HCT116 (cell line): ENCODE data around the gene DENND1A. TPM values are rescaled to one million over a fixed set of nuclear protein-coding genes. Genes with fewer than 3 reads are reported as not detected.

Source experiments
- ATAC-seq: fragments of 200-7000 bp; cut with Tn5 transposase; 2 replicates; pipeline ENCODE4 v1.9.1; 2020; ENCODE audit warnings: mild to moderate bottlenecking, moderate library complexity
- BruUV-seq: library from RNA; stranded (reverse); fragments of 400-500 nt; replicated peaks from 2 replicates; lab custom pipeline; 2021; lab: Mats Ljungman, UMichigan
- CTCF ChIA-PET: fragments of 300-600 bp; sonication (Branson Sonifier 250); formaldehyde crosslinking; loops from one replicate; lab custom pipeline; 2021; ENCODE audit warnings: antibody characterized with exemption; lab: Charles Lee
- POLR2A ChIA-PET: fragments of 300-600, 350-600 bp; sonication (Branson Sonifier 250); formaldehyde crosslinking; loops from one replicate; lab custom pipeline; 2021; ENCODE audit warnings: antibody characterized with exemption; lab: Charles Lee
- RAD21 ChIA-PET, 2 experiments: fragments of 300-600 bp; sonication (Branson Sonifier 250); formaldehyde crosslinking; loops; one replicate each; lab custom pipeline; 2023; ENCODE audit warnings: low total read pairs in 2 of 2; ENCODE audit not compliant: uncharacterized antibody in 2 of 2, unreplicated experiment in 2 of 2, low non-redundant PET in 1 of 2; lab: Charles Lee
- DNase-seq: peaks from one replicate; pipeline ENCODE4 v3.0.0-alpha.2; 2010; ENCODE audit warnings: low read depth, low spot score
- H2AFZ ChIP-seq: fragments of 200-600 bp; shearing (Covaris generic), sonication (generic); 2 replicates; pipeline ENCODE4 v1.6.1; 2017; ENCODE audit warnings: low read depth, mixed run types, mixed read lengths, antibody characterized with exemption, low read length; ENCODE audit not compliant: poor library complexity, severe bottlenecking
- H3K27ac ChIP-seq: 2 replicates; pipeline ENCODE4 v1.5.1; 2012; ENCODE audit warnings: low read depth, low read length
- H3K27me3 ChIP-seq: fragments of 200-600 bp; sonication (generic); 2 replicates; pipeline ENCODE4 v1.6.1; 2016; ENCODE audit warnings: mixed run types, low read length, mixed read lengths; ENCODE audit not compliant: insufficient read depth
- H3K36me3 ChIP-seq, 2 experiments: fragments of 200-500 bp in 1 of 2; fragments of 200-600 bp in 1 of 2; sonication (Bioruptor generic) in 1 of 2; sonication (generic) in 1 of 2; 2 replicates each; pipeline versions ENCODE4 v1.5.1 to v1.6.1; 2014 to 2016; ENCODE audit warnings: low read length in 2 of 2, inconsistent platforms in 1 of 2, mixed read lengths in 1 of 2, mixed run types in 1 of 2; ENCODE audit not compliant: insufficient read depth in 2 of 2, control insufficient read depth in 1 of 2
- H3K4me1 ChIP-seq, 2 experiments: fragments of 200-600 bp in 1 of 2; sonication (generic) in 1 of 2; 2 replicates each; pipeline versions ENCODE4 v1.5.1 to v1.6.1; 2012 to 2017; ENCODE audit warnings: low read length in 2 of 2, inconsistent platforms in 1 of 2, mild to moderate bottlenecking in 1 of 2, mixed read lengths in 1 of 2, mixed run types in 1 of 2, moderate library complexity in 1 of 2; ENCODE audit not compliant: insufficient read depth in 2 of 2, control insufficient read depth in 1 of 2
- H3K4me2 ChIP-seq: fragments of 200-600 bp; sonication (generic); 2 replicates; pipeline ENCODE4 v1.6.1; 2017; ENCODE audit warnings: mixed run types, low read length, mixed read lengths
- H3K4me3 ChIP-seq, 2 experiments: fragments of 200-600 bp in 1 of 2; sonication (generic) in 1 of 2; replicated peaks in 1 of 2; 2 replicates each; pipeline ENCODE4 v1.5.1; 2011 to 2016; ENCODE audit warnings: low read length in 2 of 2, control low read depth in 1 of 2, low read depth in 1 of 2, mild to moderate bottlenecking in 1 of 2, mixed read lengths in 1 of 2, mixed run types in 1 of 2
- H3K79me2 ChIP-seq: fragments of 200-600 bp; sonication (generic); 2 replicates; pipeline ENCODE4 v1.6.1; 2017; ENCODE audit warnings: mild to moderate bottlenecking, mixed run types, low read length, moderate library complexity, mixed read lengths; ENCODE audit not compliant: insufficient read depth
- H3K9ac ChIP-seq: fragments of 200-600 bp; sonication (generic); 2 replicates; pipeline ENCODE4 v1.6.1; 2016; ENCODE audit warnings: low read length, mixed read lengths
- H3K9me2 ChIP-seq: fragments of 200-600 bp; sonication (generic), shearing (Covaris generic); 2 replicates; pipeline ENCODE4 v1.6.1; 2017; ENCODE audit warnings: mixed run types, mild to moderate bottlenecking, moderate library complexity; ENCODE audit not compliant: insufficient read depth
- H3K9me3 ChIP-seq, 2 experiments: fragments of 200-500 bp in 1 of 2; fragments of 200-600 bp in 1 of 2; sonication (Bioruptor generic) in 1 of 2; sonication (generic) in 1 of 2; 2 replicates each; pipeline ENCODE4 v1.6.1; 2014 to 2017; ENCODE audit warnings: low read length in 2 of 2, mixed read lengths in 2 of 2, inconsistent platforms in 1 of 2, low read depth in 1 of 2, mild to moderate bottlenecking in 1 of 2, mixed run types in 1 of 2, moderate library complexity in 1 of 2; ENCODE audit not compliant: control insufficient read depth in 1 of 2, insufficient read depth in 1 of 2
- H4K20me1 ChIP-seq: fragments of 200-600 bp; sonication (generic), shearing (Covaris generic); 2 replicates; pipeline ENCODE4 v1.6.1; 2017; ENCODE audit warnings: mixed run types, mild to moderate bottlenecking, moderate library complexity; ENCODE audit not compliant: insufficient read depth
- CEBPB ChIP-seq: IDR thresholded peaks from 2 replicates; pipeline ENCODE4 v1.6.1; 2012; ENCODE audit warnings: low read depth
- ELF1 ChIP-seq: IDR thresholded peaks from 2 replicates; pipeline ENCODE4 v1.6.1; 2012; ENCODE audit warnings: low read depth, borderline replicate concordance
- JUND ChIP-seq: IDR thresholded peaks from 2 replicates; pipeline ENCODE4 v1.6.1; 2012
- POLR2AphosphoS5 ChIP-seq: IDR thresholded peaks from 2 replicates; pipeline ENCODE4 v1.6.1; 2011; ENCODE audit warnings: mild to moderate bottlenecking, low read depth, low read length, moderate library complexity
- SIN3A ChIP-seq: IDR thresholded peaks from 2 replicates; pipeline ENCODE4 v1.6.1; 2012; ENCODE audit warnings: low read depth
- SRF ChIP-seq: IDR thresholded peaks from 2 replicates; pipeline ENCODE4 v1.6.1; 2012; ENCODE audit warnings: low read depth
- intact Hi-C: fragments of 100-400 bp; cut with micrococcal nuclease; formaldehyde crosslinking; loops from 2 replicates; pipeline ENCODE4 v1.10.0; 2022
- total RNA-seq: library from RNA; stranded (reverse); gene quantifications from one replicate; pipeline ENCODE4 v1.2.1, GENCODE V29; 2021; ENCODE audit not compliant: unreplicated experiment
- TF ChIP-seq, protein P1 (sequence below): IDR thresholded peaks from 2 replicates; pipeline ENCODE4 v1.6.1; 2012
- TF ChIP-seq, protein P2 (sequence below): IDR thresholded peaks from 2 replicates; pipeline ENCODE4 v1.6.1; 2012

The DENND1A gene
- total RNA-seq, 1 experiment from 2014 or later = 33.0 TPM

GRCh38 chr9:123344192-123344949 lies 585.6 kb downstream of the DENND1A start:
- no peak for DNase-seq
- CTCF ChIA-PET = no interaction called here
- no peaks in the 10 kb centered on the region; a peak in 1 of 4 replicates for H3K9me3 ChIP-seq
- no peaks in the 10 kb centered on the region for H3K9me2 ChIP-seq
- intact Hi-C loops = loop anchor here (10.0 kb wide), 1 partner anchor 990 kb away; no protein-coding TSS in a partner anchor
- no peaks in the 10 kb centered on the region for H4K20me1 ChIP-seq
- H3K79me2 ChIP-seq = no peaks in the 10 kb centered on the region
- no peaks in the 10 kb centered on the region for H3K36me3 ChIP-seq
- RAD21 ChIA-PET = no interaction called here
- ATAC-seq = no peak
- peaks cover 5 to 14% of the 10 kb centered on the region in 2 experiments; a peak in 3 of 4 replicates for H3K4me1 ChIP-seq
- POLR2A ChIA-PET = no interaction called here
- no peak overlapping the region for H3K4me3 ChIP-seq
- no peak overlapping the region for H3K9ac ChIP-seq
- no peak for TF ChIP-seq POLR2AphosphoS5
- TF ChIP-seq, protein P1, sequence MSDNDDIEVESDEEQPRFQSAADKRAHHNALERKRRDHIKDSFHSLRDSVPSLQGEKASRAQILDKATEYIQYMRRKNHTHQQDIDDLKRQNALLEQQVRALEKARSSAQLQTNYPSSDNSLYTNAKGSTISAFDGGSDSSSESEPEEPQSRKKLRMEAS = no peak
- no peak for TF ChIP-seq CEBPB
- TF ChIP-seq, protein P2, sequence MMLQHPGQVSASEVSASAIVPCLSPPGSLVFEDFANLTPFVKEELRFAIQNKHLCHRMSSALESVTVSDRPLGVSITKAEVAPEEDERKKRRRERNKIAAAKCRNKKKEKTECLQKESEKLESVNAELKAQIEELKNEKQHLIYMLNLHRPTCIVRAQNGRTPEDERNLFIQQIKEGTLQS = no peak
- TF ChIP-seq SIN3A = no peak
- TF ChIP-seq ELF1 = no peak
- TF ChIP-seq JUND = no peak
- TF ChIP-seq SRF = no peak
- no peak overlapping the region for H3K27ac ChIP-seq
- BruUV-seq = no TSS peak
- no peak overlapping the region for H2AFZ ChIP-seq
- no peaks in the 10 kb centered on the region for H3K27me3 ChIP-seq
- no peak overlapping the region for H3K4me2 ChIP-seq
